22Rv1 (cell line): ENCODE results near the gene SARDH.

Experiments used
- H3K27ac ChIP-seq: fragments of 450-650 bp; 2 replicates; pipeline ENCODE4 v1.5.1; 2017
- ZFX ChIP-seq: fragments of 450-650 bp; IDR thresholded peaks from 2 replicates; pipeline ENCODE4 v1.6.1; 2017; ENCODE audit warnings: antibody characterized with exemption, borderline replicate concordance
- TF ChIP-seq, protein P1 (sequence below): fragments of 450-650 bp; IDR thresholded peaks from 2 replicates; pipeline ENCODE4 v1.5.1; 2017; ENCODE audit warnings: mild to moderate bottlenecking

SARDH gene

GRCh38 chr9:133734590-133735414 lies 3.4 kb downstream of the SARDH start:
- TF ChIP-seq, protein P1, sequence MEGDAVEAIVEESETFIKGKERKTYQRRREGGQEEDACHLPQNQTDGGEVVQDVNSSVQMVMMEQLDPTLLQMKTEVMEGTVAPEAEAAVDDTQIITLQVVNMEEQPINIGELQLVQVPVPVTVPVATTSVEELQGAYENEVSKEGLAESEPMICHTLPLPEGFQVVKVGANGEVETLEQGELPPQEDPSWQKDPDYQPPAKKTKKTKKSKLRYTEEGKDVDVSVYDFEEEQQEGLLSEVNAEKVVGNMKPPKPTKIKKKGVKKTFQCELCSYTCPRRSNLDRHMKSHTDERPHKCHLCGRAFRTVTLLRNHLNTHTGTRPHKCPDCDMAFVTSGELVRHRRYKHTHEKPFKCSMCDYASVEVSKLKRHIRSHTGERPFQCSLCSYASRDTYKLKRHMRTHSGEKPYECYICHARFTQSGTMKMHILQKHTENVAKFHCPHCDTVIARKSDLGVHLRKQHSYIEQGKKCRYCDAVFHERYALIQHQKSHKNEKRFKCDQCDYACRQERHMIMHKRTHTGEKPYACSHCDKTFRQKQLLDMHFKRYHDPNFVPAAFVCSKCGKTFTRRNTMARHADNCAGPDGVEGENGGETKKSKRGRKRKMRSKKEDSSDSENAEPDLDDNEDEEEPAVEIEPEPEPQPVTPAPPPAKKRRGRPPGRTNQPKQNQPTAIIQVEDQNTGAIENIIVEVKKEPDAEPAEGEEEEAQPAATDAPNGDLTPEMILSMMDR = no peak
- no peak for TF ChIP-seq ZFX

GRCh38 chr9:133733796-133734533 lies 4.2 kb downstream of the SARDH start:
- H3K27ac ChIP-seq = no peak overlapping the region
- no peak for TF ChIP-seq ZFX

More at GRCh38 chr9:133734590-133735414, 3.4 kb downstream of the SARDH start:
- no peak overlapping the region for H3K27ac ChIP-seq

GRCh38 chr9:133733421-133733795 lies 4.7 kb downstream of the SARDH start:
- H3K27ac ChIP-seq = no peak overlapping the region
- TF ChIP-seq, protein P1 = no peak
- TF ChIP-seq ZFX = no peak

GRCh38 chr9:133732639-133733408 lies 5.3 kb downstream of the SARDH start:
- no peak overlapping the region for H3K27ac ChIP-seq
- TF ChIP-seq, protein P1 = no peak
- no peak for TF ChIP-seq ZFX

- peak overlapping the region; percentile 25; the same call in 1 of the 2 replicates for H3K27ac ChIP-seq
- TF ChIP-seq, protein P1 = no peak
- no peak for TF ChIP-seq ZFX
These were observed 6.1 kb downstream of the SARDH start for GRCh38 chr9:133731876-133732638.

DNA sequence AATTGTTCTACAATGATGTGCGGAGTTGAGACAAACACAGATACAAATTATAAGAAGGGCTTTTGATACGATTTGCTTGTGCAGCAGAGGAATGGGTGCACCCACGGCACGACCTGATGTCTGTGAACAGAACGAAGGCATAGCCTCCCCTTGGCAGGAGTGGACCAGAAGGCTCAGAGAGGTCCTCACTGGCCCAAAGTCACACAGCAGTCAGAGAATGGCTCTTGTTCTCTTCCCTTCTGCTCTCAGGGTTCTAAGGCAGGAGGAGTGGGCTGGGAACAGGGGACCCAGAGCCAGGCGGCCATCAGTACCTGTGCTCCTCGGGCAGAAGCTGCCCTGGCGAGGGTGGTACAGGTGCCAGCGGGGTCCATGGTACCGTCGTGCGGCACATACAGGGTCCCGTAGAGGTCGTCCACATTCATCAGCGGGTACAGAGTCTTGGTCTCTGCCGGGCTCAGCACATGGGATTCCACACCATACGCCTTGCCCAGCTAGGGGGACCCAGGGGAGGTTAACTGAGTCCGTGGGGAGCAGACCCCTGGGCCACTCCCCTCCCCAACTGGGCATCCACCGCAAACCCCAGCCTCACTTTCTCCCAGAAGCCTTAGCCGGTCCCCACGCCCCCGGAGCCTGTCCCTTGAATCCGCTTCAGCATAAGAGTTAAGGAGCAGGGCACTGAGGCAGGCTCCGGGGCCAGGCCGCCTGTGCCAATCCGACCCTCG lies 7.0 kb downstream of the SARDH start:
- H3K27ac ChIP-seq = peak overlapping the region; percentile 25; the same call in 1 of the 2 replicates
- TF ChIP-seq ZFX = no peak
- TF ChIP-seq, protein P1 = no peak
